K562 (cell line): ENCODE measurements around the gene NUP188. TPM values are rescaled to one million over a fixed set of nuclear protein-coding genes. Genes with fewer than 3 reads are reported as not detected.

Source experiments
- ATAC-seq: fragments of 200-7000 bp; cut with Tn5 transposase; 3 replicates; pipeline ENCODE4 v1.9.1; 2020; ENCODE audit warnings: moderate library complexity
- BruUV-seq: library from RNA; stranded (reverse); fragments of 400-500 nt; replicated peaks from 2 replicates; lab custom pipeline; 2021; lab: Mats Ljungman, UMichigan
- CTCF ChIA-PET: fragments of 300-600 bp; formaldehyde crosslinking; extraction: SDS; loops from one replicate; lab custom pipeline; 2021; ENCODE audit warnings: low intra/inter-chr PET ratio; lab: Yijun Ruan, JAX
- POLR2A ChIA-PET: fragments of 300-600, 350-650 bp; sonication (Branson Sonifier 250); formaldehyde crosslinking; extraction: SDS; loops from one replicate; lab custom pipeline; 2021; ENCODE audit warnings: antibody characterized with exemption, inconsistent platforms; lab: Yijun Ruan, JAX
- DNase-seq, 4 experiments: peaks; one replicate each; pipeline versions ENCODE4 v3.0.0 to v3.0.0-alpha.2; 2011 to 2018; ENCODE audit warnings: low spot score in 3 of 4, mixed read lengths in 3 of 4; ENCODE audit errors: extremely low read depth in 1 of 4
- FAIRE-seq: peaks from 2 replicates; lab custom pipeline; 2011; peaks lifted over from hg19 to GRCh38; lab: Jason Lieb, UNC
- H2AFZ ChIP-seq: 2 replicates; pipeline ENCODE4 v1.6.0; 2011; ENCODE audit warnings: low read depth, low read length, control low read depth, inconsistent platforms
- H3K27ac ChIP-seq: fragments of 200-600 bp; 3 replicates; pipeline ENCODE4 v1.8.0; 2011; ENCODE audit warnings: low read depth, mild to moderate bottlenecking, control low read depth, inconsistent platforms, low read length, moderate library complexity, mixed read lengths; ENCODE audit errors: extremely low read depth
- H3K27me3 ChIP-seq, 2 experiments: fragments of 300-600 bp in 1 of 2; 2 replicates in 1 of 2; 3 replicates in 1 of 2; pipeline versions ENCODE4 v1.6.0 to v1.8.0; 2011; ENCODE audit warnings: inconsistent platforms in 2 of 2, low read length in 2 of 2, mild to moderate bottlenecking in 1 of 2, mixed read lengths in 1 of 2, moderate library complexity in 1 of 2; ENCODE audit not compliant: control insufficient read depth in 2 of 2, insufficient read depth in 2 of 2
- H3K36me3 ChIP-seq: fragments of 300-600 bp; 3 replicates; pipeline ENCODE4 v1.8.0; 2011; ENCODE audit warnings: mild to moderate bottlenecking, low read length, inconsistent platforms; ENCODE audit not compliant: control insufficient read depth, insufficient read depth
- H3K4me1 ChIP-seq, 2 experiments: fragments of 200-600 bp in 1 of 2; replicated peaks in 1 of 2; 2 replicates in 1 of 2; 3 replicates in 1 of 2; pipeline versions ENCODE4 v1.5.1 to v1.8.0; 2011; ENCODE audit warnings: inconsistent platforms in 2 of 2, low read length in 2 of 2, mild to moderate bottlenecking in 1 of 2, mixed read lengths in 1 of 2, moderate library complexity in 1 of 2; ENCODE audit not compliant: control insufficient read depth in 2 of 2, insufficient read depth in 2 of 2
- H3K4me2 ChIP-seq: 2 replicates; pipeline ENCODE4 v1.6.1; 2011; ENCODE audit warnings: low read length, control low read depth, inconsistent platforms, mixed read lengths; ENCODE audit not compliant: insufficient read depth
- H3K4me3 ChIP-seq: fragments of 200-600 bp; sonication (generic), shearing (Covaris generic); 2 replicates; pipeline ENCODE4 v1.5.1; 2016; ENCODE audit warnings: control low read depth, inconsistent platforms
- H3K79me2 ChIP-seq: fragments of 200-600 bp; 3 replicates; pipeline ENCODE4 v1.8.0; 2011; ENCODE audit warnings: low read length, inconsistent platforms; ENCODE audit not compliant: control insufficient read depth, insufficient read depth
- H3K9ac ChIP-seq, 2 experiments: 2 replicates each; pipeline versions ENCODE4 v1.6.0 to v1.6.1; 2011; ENCODE audit warnings: low read depth in 2 of 2, low read length in 2 of 2, control low read depth in 1 of 2, inconsistent platforms in 1 of 2, mild to moderate bottlenecking in 1 of 2, mixed read lengths in 1 of 2; ENCODE audit not compliant: insufficient read depth in 1 of 2
- H3K9me1 ChIP-seq: one replicate; pipeline ENCODE4 v1.6.0; 2011; ENCODE audit warnings: inconsistent platforms, mild to moderate bottlenecking, low read length, moderate library complexity; ENCODE audit not compliant: control insufficient read depth, insufficient read depth
- H3K9me3 ChIP-seq: replicated peaks from 2 replicates; pipeline ENCODE4 v1.5.1; 2011; ENCODE audit warnings: low read depth, low read length, inconsistent platforms; ENCODE audit not compliant: control insufficient read depth, insufficient read depth
- H4K20me1 ChIP-seq: replicated peaks from 2 replicates; pipeline ENCODE4 v1.6.1; 2011; ENCODE audit warnings: low read length, inconsistent platforms, mixed read lengths; ENCODE audit not compliant: control insufficient read depth, insufficient read depth
- PHB ChIP-seq: fragments of 250-450 bp; sonication (Bioruptor Pico); IDR thresholded peaks from 2 replicates; pipeline ENCODE4 v1.5.0; 2021
- ZNF384 ChIP-seq: IDR thresholded peaks from 2 replicates; pipeline ENCODE4 v1.6.1; 2012; ENCODE audit warnings: low read depth, low read length, improper control_type of control experiment
- WGBS: fragments of 100-300 bp; shearing (Covaris generic); methylation state at CpG from one replicate; pipeline ENCODE4 v1.1.6; 2016; ENCODE audit warnings: low coverage, mixed read lengths; ENCODE audit not compliant: insufficient coverage; ENCODE audit errors: missing lambda C conversion rate; 5-methylcytosine and 5-hydroxymethylcytosine counted together
- in situ Hi-C: fragments of 300-500 bp; cut with MboI; formaldehyde crosslinking; loops from 4 replicates; pipeline ENCODE4 v1.15.0; 2018; ENCODE audit warnings: inconsistent platforms, mixed read lengths
- intact Hi-C: fragments of 100-400 bp; cut with micrococcal nuclease; formaldehyde crosslinking; loops from 2 replicates; pipeline ENCODE4 v1.14.2; 2022
- polyA plus RNA-seq, 8 experiments: library from polyadenylated mRNA; depleted of rRNA in 4 of 8; stranded (reverse) in 5 of 8; unstranded in 3 of 8; fragments of >200 nt; fragmentation: Nextera tagmentation in 2 of 8; fragmentation: Illumina TruSeq in 1 of 8; extraction: Ambion mirVana in 2 of 8; extraction: Trizol in 1 of 8; gene quantifications; 2 replicates each; pipeline versions ENCODE4 v1.2.1 to v1.2.3, GENCODE V29; 2011 to 2014; ENCODE audit warnings: inconsistent platforms in 1 of 8, missing spikeins in 1 of 8
- total RNA-seq, 7 experiments: library from RNA; depleted of rRNA in 6 of 7; stranded (reverse); fragments of >200 nt in 6 of 7; fragmentation: Illumina TruSeq in 2 of 7; extraction: Trizol in 2 of 7; gene quantifications; 2 replicates each; pipeline versions ENCODE4 v1.2.1 to v1.2.3, GENCODE V29; 2011 to 2021; ENCODE audit warnings: low replicate concordance in 1 of 7
- TF ChIP-seq, protein P1 (sequence below), 2 experiments: fragments of 450-650 bp in 1 of 2; sonication (generic) in 1 of 2; formaldehyde crosslinking; conservative IDR thresholded peaks; 2 replicates each; pipeline versions ENCODE4 v1.4.0 to v1.8.1; 2020 to 2022; ENCODE audit warnings: mild to moderate bottlenecking in 1 of 2, missing genetic modification reagents in 1 of 2

The NUP188 gene
- total and polyA plus RNA-seq, 9 of the 15 experiments (the other 6 are each of a cell fraction or from before 2014, with no cell fraction given): 11.7 to 135 (median 70.6) TPM

- no peak for DNase-seq
- no peaks in the 10 kb centered on the region for H3K9me3 ChIP-seq
- 0 out of 2 replicates have a peak, but pooled peaks have one; percentile 52 for TF ChIP-seq ZNF384
- TF ChIP-seq, protein P1, sequence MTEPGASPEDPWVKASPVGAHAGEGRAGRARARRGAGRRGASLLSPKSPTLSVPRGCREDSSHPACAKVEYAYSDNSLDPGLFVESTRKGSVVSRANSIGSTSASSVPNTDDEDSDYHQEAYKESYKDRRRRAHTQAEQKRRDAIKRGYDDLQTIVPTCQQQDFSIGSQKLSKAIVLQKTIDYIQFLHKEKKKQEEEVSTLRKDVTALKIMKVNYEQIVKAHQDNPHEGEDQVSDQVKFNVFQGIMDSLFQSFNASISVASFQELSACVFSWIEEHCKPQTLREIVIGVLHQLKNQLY (CRISPR knock-in tag; conservative IDR thresholded peaks at IDR 0.05): no peak
- TF ChIP-seq PHB (CRISPR knock-in tag): no peak
- in situ Hi-C loops: no loop called here
- ChIA-PET POLR2A (interaction anchor here (0.6 to 0.8 kb wide), 2 partner anchors 130 to 422 kb away, joined by 3 read pairs; no protein-coding TSS in a partner anchor), CTCF (no interaction called here)
- no peak for ATAC-seq
- peak; percentile 15 for FAIRE-seq
- no peaks in the 10 kb centered on the region for H3K27me3 ChIP-seq
- peak overlapping the region; percentile 71; the same call in 1 of the 2 replicates for H3K4me2 ChIP-seq
- 63% methylated on average over 12 of the region's 12 CpGs for WGBS
- H3K27ac ChIP-seq: peak overlapping the region; percentile 72; the same call in 2 of the 3 replicates
- no peak overlapping the region for H3K4me3 ChIP-seq
- intact Hi-C loops: no loop called here
- H3K36me3 ChIP-seq: no peaks in the 10 kb centered on the region
- peak overlapping the region; percentile 36 to 64; a peak in 3 of 4 replicates for H3K9ac ChIP-seq
- BruUV-seq: no TSS peak
- H3K79me2 ChIP-seq: peaks cover 16% of the 10 kb centered on the region
- H4K20me1 ChIP-seq: no peaks in the 10 kb centered on the region; the same call in 1 of the 2 replicates
- no peaks in the 10 kb centered on the region for H3K9me1 ChIP-seq
- peak overlapping the region; percentile 96; the same call in 1 of the 2 replicates for H2AFZ ChIP-seq
- peaks cover 36 to 67% of the 10 kb centered on the region in 2 experiments for H3K4me1 ChIP-seq
These were observed 85.2 kb downstream of the NUP188 start for GRCh38 chr9:129032541-129033159.
